ENCODE data around the gene SRRM3.
"Not testable (repeated sequence)": the region's sequence is repeated elsewhere in the genome, so short reads cannot be mapped to it uniquely, and the experiment has no call there.

SRRM3 gene

DNA sequence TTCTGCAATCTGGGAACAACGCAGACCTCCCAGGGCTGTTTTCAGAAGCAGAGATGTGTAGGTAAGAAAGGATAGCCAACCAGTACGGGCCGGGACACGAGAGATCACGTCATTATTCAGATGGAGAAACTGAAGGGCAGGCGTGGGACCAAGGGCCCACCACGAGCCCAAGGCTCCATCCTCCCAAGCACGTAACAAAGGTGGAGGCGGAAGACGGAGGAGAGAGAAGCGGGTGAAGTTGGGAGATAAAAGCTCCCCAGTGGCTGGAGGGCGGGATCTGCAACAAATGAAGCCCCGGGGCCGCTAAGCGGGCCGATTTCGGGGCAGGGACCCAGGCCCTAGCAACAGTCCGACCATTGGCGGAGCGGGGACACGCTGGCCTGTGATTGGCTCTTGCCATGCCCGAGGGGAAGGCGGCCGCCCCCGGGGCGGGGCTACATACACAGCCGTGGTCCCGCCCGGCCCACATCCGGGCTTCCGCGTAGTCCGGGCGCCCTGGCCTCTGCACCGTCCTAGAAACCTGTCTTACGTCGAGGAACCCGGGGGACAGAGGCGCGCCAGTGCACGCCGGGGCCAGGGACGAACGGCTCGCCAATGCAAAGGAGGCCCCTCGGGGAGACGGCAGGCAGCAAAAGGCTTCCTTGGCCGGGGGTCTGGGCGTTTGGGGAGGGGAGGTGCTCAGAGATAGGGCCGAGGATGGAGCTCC, 116.2 kb downstream of the SRRM3 start:
- DNase-seq = peak; percentile 96

DNA sequence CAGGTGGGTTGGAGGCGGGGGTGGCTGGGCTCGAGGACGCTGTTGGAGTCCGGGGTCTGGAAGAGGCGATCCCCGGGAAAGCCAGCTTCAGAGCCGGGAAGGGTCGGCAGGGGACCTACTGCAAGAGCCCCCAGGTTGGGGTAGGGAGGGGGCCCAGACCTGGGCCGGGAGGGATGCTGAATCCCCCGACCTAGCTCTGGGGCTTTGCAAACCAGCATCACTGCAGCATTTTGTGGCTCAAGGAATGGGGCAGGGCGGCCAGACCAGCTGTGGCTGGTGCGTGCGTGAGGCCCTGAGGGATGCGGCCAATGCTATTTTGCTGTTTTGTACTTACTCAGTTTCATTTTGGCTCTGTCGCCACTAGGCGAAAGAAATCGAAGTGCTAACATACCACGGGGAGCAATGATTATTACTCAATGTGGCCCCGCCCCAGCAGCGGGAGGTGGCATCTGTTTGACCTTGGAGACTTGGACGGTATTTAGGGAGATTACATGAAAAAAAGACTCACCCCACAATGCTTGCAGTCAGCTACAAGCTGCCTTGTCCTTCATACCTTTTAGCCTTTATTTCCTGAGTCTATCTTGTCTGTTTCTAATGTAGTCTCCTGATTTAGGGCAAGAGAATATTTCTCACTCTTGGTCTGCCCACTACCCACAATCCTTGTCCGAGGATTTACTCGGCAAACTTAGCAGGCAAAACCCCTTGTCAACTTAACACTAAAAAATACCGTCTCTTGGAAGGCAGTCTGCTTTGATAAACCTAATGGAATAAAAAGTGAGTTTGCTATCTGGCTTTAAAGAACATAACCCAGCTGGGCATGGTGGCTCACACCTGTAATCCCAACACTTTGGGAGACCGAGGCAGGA, 117.0 kb downstream of the SRRM3 start:
- peak; percentile 71 for DNase-seq

DNA sequence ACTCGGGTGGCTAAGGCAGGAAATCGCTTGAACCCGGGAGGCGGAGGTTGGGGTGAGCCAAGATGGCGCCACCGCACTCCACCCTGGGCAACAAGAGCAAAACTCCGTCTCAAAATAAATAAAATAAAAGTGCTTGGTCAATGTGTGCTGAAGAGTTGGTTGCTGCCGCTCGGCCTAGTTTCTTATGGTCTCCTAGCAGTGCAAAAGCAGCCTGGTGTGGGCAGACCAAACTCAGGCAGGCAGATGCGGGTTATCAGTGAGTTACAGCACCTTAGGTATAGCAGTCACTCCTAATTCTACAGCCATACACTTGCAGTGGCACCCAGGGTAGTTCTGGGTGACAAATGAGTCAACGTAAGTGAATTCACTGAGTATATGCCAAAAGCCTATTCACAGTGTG, 123.4 kb downstream of the SRRM3 start:
- DNase-seq = no peak

DNA sequence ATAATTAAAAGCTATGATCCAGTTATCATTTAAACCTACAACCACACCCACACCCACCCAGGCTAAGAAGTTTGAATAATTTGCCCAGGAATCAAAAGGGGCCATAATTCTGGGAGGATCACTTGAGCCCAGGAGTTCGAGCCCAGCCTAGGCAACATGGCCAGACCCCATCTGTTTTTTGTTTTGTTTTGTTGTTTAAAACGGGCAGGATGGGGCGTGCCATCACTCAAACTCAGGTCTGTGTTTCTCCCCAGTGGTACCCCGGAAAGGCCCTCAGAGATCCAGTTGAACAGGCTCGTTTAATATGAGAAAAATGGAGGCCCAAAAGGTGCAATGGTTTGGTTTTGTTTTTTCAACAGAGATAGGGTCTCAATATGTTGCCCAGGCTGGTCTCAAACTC, 124.1 kb downstream of the SRRM3 start:
- DNase-seq = no peak

DNA sequence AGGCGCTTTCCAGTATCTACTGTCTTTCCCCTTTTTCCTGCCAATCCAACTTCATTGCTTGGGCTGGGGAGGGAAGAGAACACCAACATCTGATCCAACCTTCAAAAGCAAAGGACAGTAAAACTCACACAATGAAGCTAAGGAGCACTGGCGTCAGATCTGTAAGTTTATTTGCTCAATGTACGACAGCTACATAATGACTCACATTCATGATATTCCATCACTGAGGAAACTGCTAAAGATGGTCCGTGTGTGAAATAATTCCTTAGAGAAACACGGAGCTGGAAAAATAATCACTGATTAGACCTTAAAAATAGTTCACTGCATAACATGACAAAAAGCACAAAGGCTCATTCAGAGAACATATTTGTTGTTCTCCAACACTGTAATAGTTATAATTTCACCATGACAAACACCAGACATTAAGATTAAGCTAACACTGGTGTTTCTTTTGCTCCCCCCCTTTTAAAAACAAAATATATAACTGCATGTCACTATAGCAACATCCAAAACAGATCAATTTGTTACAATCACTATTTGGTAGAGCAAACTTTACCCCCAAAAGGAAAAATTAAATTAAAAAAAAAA, 125.0 kb downstream of the SRRM3 start:
- DNase-seq = no peak

DNA sequence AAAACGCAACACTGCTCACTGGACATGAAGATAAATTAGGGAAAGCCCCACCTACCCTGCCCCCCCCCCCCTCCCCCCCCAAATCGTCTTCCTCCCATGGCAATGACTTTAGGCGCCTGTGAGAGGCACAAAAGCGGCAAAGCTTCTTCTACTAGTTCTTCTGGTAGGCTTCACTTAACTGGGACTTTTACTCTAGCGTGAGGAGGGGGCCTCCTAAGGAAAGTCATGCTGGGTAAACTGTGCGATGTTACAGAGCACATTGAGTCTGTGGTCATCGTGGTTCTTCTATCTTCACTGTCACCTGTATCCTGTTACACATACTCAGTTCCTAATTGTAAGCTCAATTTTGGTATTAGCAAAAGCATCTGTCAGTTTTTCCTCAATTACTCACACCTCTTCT, 125.9 kb downstream of the SRRM3 start:
- DNase-seq = no peak

DNA sequence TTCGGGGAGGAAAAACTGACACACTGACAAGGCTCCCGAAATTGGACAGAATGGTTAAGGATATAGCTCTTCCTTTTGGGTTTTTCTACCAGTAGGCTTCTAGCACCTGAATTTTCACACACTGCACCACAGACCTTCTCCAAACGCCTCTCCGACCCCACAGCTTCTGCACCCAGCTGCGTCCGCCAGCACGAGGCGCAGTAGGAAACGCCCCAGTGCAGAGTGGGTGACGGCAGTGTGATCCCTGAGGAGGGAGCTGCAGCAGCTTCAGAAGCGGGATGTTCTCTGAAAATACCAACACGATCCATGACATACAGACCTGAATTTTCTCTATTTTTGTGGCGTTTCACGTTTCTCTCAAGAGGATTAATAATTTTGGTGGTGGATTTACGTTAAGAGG, 126.7 kb downstream of the SRRM3 start:
- DNase-seq = no peak

DNA sequence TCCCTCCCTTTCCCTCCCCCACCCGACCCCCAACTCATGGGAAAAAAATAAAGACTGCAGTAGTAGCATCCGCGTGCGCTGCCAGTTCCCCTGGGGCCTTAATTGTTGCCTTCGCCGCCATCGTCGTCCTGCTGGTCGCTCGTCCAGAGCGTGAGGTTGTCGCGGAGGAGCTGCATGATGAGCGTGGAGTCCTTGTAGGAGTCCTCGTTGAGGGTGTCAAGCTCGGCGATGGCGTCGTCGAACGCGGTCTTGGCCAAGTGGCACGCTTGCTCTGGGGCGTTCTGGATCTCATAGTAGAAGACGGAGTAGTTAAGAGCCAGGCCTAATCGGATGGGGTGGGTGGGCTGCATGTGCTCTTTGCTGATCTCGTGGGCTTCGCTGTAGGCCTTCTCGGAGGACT, 127.8 kb downstream of the SRRM3 start:
- DNase-seq = no peak

DNA sequence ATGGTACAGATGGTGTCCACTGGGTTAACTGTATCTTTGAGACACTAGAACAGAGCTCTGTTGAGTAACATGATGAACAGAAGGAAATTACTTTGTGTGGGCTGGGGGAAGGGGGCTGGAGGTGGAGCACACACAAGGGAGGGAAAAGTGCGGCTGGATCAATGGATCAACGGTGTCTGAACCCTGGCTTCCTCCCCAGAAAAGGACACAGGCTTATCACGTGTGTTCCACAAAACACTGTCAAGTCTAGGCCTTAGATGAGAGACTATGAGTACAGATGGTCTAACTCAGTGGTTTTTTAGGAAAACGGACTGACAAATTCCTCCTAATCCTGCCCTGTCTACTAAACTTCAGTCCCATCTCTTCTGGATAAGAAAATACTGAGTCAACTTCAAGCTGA, 128.6 kb downstream of the SRRM3 start:
- DNase-seq = no peak

DNA sequence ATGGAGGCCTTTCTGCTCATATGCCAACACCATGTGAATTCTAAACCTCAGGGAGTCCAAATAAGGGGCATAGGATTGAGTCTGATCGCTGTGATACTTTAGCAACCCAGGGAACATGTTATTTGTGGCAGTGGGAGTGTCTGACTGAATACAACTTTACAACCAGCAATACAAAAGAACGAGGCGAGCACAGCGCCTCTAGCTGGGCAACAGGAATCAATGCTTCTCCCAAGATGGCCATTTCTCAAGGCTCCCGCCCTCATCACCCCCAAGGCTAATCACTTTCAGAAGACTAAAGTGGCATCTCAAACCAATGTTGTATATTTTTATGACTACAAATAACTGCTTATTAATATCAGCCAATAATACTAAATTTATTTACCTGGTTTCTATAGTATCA, 129.0 kb downstream of the SRRM3 start:
- no peak for DNase-seq

DNA sequence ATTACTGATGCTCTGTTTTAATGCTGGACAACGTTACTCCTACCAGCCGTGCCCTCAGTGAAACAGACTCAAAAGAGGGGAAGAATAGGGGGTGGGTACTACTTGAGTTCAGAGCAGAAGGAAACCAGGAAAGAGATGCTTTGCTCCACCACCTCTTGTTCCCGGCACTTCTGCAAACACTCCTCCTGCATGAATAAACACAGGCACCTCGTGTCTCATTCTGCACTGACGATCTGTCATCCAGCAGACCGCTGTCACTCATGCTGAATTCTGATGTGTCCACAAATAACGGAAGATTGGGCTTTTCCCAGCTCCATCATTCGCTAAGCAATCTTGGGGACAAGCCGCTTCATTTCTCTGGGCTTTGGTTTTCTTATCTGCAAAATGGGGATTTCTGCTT, 130.4 kb downstream of the SRRM3 start:
- DNase-seq = no peak

DNA sequence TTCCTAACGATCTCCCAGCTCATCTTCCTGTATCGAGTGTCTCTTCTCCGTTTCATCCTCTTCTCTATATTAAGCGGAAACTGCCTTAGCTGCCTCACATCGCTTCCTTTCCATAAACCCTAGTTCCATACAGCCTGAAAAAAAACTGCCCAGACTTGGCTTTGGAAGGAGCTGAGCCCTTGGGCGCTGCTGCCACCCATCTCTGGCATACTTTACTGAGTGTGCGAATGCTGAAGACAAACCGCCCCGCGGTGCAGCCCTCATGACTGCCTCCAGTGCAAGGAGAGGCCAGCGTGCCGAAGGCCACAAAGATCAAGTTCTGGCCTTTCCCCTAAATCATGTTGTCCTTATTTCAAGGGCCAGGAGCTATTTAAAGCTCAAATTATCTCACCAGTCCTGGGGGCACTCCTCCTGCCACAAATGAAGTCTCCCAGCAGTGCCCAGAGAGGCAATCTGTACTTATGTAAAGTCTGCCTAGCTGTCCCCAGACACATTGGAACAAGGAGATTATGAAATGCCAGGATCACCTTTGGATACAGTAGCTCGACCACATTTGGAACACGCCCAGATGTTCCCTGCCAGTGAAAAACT, 131.9 kb downstream of the SRRM3 start:
- DNase-seq = no peak

DNA sequence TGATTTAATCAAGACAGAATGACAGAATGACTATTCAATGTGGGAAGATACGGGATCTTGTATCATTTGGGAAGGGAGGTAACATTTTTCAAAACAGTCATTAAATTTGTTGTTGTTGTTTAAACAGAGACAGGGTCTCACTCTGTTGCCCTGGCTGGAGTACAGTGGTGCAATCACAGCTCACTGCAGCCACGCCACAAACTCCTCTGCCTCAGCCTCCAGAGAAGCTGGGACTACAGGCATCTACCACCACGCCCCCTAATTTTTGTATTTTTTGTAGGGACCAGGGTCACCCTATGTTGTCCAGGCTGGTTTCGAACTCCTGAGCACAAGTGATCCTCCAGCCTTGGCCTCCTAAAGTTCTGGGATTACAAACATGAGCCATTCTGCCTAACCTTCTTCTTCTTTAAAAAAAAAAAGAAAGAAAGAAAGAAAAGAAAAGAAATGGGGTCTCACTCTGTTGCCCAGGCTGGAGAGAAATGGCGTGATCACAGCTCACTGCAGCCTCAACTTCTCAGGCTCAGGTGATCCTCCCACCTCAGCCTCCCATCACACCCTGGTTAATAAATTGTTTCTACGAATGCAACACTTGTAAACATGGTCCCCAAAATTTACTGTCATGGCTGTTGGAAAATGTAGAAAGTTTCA, 132.7 kb downstream of the SRRM3 start:
- DNase-seq = no peak

DNA sequence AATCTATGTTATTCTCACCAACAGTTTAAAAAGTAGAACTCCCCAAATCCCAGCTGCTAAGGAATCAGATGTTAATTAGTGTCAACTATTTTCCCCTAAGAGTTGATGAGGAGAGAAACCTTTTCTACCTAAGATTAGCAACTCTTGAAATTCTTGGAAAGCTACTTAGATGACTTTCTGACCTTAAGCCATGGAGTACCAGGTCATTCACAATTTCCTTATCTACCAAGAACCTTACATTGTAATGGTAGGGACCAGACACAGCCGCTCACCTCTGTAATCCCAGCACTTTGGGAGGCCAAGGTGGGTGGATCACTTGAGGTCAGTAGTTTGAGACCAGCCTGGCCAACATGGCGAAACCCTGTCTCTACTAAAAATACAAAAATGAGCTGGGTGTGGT, 133.7 kb downstream of the SRRM3 start:
- DNase-seq = not testable (repeated sequence)

DNA sequence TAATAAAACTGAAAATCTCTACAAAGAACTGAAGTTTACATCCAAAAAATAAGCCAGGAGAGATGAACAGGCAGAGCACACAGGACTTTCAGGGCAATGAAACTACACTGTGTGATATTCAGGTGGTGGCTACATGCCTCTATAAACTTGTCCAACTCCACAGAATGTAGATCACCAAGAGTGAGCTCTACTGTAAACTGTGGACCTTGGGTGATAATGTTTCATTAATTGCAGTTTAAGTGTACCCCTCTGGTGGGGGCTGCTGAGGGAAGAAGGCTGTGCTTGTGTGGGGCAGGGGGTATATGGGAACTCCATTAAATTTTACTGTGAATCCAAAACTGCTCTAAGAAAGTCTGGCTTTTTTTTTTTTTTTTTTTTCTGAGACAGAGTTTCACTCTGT, 134.4 kb downstream of the SRRM3 start:
- no peak for DNase-seq
